GM21737 (cell line): ENCODE data around the gene SGK1.

ENCODE experiments used
- ATAC-seq: cut with Tn5 transposase; IDR thresholded peaks from one replicate; pipeline ENCODE4 v1.9.1; 2021; ENCODE audit warnings: mild to moderate bottlenecking, moderate library complexity; ENCODE audit not compliant: unreplicated experiment

The SGK1 gene

DNA sequence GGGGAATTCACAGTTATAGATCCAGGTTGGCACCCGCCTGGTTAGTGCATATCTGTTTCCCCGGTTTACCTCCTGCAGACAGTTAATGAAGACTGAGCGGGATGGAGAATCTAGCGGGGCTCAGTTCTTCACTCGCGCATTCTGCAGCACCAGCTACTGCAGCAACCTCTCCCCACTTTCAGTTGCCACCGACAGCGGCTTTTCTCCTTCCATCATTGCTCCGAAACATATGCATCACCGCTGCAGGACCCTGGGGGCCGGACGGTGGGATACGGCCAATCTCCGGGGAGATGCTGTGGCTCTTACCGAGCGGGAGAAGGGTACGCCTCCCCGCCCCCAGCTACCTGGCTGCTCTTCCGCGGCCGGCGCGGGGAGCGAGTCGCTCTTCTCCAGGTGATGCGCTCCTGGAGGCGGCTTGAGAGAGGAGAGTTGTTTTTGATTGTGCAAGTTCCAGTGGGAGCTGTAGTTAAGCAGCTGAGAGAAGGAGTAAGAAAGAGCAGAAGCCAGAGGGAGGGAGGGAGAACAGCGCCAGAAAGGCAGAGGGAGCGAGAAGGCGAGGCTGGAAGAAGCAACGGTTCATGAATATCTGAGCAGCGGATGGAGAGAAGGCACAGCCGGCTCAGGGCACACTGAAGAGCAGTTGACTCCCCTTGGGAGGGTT is at the start of gene SGK1:
SGK1 (minus strand) TSS at position 642 of the 661 bp plus-strand sequence. CDS start 652 bp downstream, outside the sequence.
- no peak for ATAC-seq

DNA sequence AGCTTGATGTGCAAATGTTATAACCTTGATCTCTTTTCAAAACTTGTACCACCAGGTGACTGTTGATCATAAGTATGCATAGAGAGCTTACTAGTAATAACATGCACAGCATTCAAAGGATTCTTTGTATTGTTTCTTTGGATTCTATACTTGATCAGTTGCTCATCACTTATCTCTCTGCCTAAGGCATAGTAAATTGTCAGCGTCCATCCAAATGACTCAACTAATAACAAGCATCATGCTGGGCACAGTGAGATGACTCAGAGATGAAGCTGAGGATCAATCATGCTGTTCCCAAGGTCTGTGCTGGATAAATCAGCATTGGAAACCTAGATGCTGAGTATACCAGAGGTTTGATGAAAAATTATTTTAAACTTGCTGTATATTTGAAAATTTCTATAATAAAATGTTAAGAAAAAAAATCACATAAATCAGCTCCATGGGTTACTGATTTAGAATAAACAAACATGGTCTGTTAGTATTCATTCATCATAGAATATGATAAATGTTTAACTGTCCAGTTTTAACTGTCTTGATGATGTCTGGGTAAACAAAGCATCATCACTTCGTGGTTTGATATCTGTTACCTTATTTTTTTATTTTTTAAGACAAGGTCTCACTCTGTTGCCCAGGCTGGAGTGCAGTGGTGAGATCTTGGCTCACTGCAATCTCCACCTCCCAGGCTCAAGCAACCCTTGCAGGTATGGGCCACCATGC is 45.6 kb upstream of the SGK1 start:
- ATAC-seq = no peak

DNA sequence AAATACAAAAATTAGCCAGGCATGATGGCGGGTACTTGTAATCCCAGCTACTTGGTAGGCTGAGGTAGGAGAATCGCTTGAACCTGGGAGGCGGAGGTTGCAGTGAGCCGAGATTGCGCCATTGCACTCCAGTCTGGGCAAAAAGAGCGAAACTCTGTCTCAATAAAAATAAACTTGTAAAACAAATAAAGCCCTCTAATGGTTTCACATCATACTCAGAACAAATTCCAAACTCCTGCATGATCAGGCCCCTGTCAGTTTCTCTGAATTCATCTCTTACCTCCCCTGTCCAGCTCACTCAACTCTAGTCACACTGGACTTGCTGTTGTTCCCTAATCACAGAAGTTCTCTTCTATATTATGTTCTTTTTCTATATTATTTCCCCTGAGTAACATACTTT is 43.1 kb upstream of the SGK1 start:
- ATAC-seq = no peak

DNA sequence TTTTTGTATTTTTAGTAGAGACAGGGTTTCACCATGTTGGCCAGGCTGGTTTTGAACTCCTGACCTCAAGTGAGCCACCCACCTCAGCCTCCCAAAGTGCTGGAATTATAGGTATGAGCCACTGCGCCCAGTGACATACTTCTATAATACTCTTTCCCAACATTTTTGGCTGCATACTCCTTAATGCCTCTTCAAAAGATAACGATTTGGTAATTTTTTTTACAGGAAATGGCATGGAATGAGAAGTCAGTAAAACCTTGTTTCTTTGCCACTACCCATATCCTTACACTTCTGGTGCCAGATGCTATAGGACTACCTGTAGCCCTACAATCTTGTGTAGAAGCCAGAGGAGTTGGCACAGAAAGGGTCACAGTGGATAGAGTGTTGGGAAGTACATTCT is 41.4 kb upstream of the SGK1 start:
- ATAC-seq = no peak

DNA sequence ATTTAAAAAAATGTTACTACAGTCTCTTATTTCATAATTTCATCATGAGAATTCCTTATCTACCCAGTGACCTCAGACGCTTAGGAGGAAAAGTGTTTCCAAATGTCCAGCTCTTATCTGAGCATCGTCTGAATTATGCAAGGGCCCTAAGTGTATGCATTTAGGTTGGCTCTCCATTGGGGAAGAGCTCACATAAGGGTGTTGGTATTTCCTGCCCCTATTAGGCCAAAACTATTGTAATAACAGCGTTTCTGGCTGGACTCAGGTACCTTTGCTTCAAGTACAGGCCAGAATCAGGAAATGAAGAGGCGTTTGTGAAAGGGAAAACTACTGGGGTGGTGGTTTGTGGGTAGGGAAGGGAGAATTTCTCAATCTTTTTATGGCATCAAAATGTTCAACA is 40.4 kb upstream of the SGK1 start:
- no peak for ATAC-seq

GRCh38 chr6:134357022-134357487 is 39.1 kb upstream of the SGK1 start:
- ATAC-seq = no peak

DNA sequence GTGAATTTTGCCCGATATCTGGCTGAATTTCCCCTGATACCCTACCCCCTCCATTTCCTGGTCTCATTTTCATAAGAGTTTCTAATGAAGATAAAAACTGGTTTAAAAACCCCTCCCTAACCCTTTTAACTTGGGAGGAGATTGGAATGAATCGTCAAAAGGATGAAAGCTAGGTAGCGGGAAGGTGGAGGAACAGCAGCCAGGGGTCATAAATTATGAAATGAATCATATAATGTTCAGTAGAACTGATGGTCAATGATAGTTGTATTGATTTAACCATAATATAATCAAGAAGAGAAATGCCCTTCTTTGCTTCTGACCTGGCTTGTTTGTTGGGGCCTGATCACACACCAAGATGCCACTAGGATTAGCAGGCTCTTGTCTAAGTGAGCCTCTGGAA is 38.5 kb upstream of the SGK1 start:
- no peak for ATAC-seq

- no peak for ATAC-seq
These were observed 35.0 kb upstream of the SGK1 start for GRCh38 chr6:134352786-134353480.

GRCh38 chr6:134351615-134352474 is 33.9 kb upstream of the SGK1 start:
- ATAC-seq = no peak

- ATAC-seq = no peak
These were observed 30.2 kb upstream of the SGK1 start for GRCh38 chr6:134347885-134348805.

DNA sequence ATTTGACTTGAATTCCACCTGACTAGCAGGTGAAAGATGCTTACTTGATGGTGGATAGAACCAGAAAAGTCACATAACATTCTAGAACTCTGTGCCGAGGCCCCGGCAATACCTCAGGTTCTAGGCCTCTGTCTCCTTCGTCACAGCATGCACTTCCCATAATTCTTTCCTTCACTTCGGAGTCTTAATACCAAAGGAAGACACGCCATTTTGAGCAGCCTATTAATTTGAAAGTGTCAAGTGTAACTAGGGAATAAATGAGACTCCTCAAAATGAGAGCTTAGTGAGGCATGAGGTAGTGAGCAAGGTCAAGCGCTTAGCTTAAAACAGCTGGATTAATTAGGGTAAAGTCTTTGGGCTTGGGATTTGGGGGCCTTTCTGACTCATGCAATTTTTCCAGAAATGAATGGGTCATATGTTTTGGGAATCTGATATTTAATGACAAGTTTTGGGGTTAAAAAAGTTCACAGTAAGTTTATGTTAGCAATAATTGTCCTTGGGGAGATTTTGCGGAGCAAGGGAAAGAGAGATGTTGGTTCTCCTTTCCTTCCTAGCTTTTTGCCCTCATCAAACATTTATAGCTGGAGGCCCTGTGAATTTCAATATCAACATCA is 29.1 kb upstream of the SGK1 start:
- ATAC-seq = no peak

GRCh38 chr6:134345789-134346188 is 27.9 kb upstream of the SGK1 start:
- no peak for ATAC-seq

GRCh38 chr6:134343066-134343465 is 25.2 kb upstream of the SGK1 start:
- no peak for ATAC-seq

DNA sequence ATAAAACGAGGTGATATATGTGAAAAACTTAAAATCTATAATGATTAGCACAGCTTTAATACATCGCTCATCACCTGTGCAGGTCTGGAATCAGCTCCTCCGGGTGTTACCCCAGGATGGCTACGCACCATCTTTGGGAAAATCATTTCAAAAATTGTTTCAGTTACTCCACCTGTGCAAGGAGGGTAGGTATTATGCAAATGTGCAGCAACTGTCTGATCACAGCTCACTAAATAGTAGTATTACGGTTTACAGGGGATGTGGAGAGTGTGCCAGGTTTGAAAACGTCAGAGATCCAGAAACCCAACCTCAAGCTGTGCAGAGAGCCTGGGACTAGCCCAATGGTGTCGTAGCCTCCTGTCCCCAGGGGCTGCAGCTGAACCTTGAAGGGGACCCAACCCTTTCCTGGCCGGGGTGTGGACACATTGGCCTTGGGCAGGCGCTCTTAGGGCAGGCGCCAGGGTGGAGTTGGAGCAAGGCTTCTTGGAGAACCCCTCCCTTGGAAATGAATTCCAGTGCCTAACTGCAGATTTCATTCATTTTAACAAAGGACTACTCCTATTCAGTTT is 24.2 kb upstream of the SGK1 start:
- no peak for ATAC-seq

DNA sequence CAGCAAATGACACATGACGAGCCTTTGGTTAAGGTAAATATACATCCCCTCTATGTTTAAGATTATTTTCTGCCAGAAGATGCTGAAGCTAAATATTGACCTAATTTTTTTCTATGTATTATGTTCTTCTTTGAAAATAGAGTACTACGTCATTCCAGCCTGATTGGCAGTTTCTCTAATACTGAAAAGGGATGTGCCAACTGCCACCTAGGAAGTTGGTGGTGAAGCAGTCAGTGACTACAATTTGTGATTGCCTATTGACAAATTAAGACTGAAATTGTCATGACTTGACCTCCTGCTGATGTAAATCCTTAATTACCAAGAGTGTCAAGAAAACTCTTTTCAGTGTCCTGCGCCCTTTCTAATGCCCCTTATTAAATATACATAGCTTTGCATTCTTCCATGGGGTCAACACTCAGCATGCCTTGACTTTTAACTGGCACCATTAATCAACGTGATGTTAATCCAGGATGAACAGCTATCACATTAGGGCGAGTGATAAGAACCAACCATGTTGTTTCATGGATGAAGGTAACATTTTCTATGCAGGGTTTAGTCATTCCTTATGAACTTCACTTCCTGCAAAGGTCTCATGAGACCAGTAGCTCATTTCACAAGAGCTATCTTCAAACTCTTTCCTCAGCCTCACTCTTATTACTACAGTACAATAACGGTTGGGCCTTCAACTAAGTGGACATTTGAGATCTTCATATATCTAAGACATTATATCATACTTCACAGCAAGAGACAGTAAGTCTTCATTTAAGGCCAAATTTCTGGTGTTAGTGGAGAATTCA is 22.5 kb upstream of the SGK1 start:
- ATAC-seq = no peak

DNA sequence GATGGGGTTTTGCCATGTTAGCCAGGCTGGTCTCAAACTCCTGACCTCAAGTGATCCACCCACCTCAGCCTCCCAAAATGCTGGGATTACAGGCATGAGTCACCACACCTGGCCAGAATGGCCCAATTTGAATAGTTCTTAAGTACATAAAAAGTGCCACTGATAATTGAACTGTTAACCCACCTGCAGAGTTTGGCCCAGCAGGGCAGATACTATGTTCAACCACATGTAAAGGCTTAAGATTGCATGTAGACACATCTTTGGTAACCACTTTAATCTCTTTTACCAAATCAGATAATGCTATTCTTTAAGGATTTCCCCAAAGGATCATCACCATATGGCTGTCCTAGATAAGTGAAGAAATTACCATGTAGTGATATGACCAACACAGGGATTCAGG is 21.3 kb upstream of the SGK1 start:
- ATAC-seq = no peak

DNA sequence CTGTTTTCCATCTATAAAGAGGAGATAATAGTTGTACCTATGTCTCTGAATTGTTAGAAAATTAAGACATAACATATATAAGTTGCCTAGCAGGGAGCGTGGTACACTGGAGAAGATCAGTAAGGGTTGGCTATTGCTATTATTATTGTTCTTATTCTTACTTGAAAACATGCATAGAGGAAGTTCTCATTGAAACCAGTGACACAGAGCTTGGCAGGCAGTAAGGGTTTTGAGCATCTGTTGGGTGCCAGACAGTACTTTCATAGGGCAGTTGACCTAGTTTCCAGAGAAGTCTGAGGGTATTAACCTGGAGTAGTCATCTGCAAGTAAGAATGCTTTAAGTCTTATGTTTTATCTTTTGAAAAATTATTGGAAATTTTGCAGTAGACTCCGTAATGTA is 13.3 kb upstream of the SGK1 start:
- ATAC-seq = no peak

DNA sequence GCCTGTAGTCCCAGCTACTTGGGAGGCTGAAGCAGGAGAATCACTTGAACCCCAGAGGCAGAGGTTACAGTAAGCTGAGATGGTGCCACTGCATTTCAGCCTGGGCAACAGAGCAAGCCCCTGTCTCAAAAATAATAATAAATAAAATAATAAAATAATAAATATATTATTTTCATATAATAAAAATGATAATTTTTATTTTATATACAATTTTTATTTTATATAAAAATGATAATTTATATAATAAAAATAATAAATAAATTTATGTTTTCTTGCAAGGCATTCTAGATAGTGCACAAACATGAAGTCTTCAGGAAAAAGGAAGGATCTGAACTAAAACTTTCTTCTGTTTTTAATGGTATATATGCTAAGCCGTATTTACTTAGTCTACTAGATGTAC is 12.6 kb upstream of the SGK1 start:
- ATAC-seq = no peak
